Pulmonary artery endothelial cell (primary cell): Measurements from ENCODE around the gene SPINK9. TPM values are rescaled to one million over a fixed set of nuclear protein-coding genes. Genes with fewer than 3 reads are reported as not detected.

Source experiments
- DNase-seq: peaks from one replicate; pipeline ENCODE4 v3.0.0-alpha.2; 2011; ENCODE audit warnings: low read depth, low spot score
- total RNA-seq: library from RNA; depleted of rRNA; stranded (reverse); fragments of >200 nt; gene quantifications from 2 replicates; pipeline ENCODE4 v1.2.3, GENCODE V29; 2014

The SPINK9 gene
- total RNA-seq, 1 donor from 2014 or later: not detected

- DNase-seq: no peak
Observed at GRCh38 chr5:148364343-148364742, 29.0 kb downstream of the SPINK9 start.

GRCh38 chr5:148368299-148368698 is 32.9 kb downstream of the SPINK9 start:
- no peak for DNase-seq

GRCh38 chr5:148372166-148372725 is 36.9 kb downstream of the SPINK9 start:
- no peak for DNase-seq

GRCh38 chr5:148372893-148373292 is 37.5 kb downstream of the SPINK9 start:
- no peak for DNase-seq

- DNase-seq: no peak
Observed at GRCh38 chr5:148374690-148375360, 39.5 kb downstream of the SPINK9 start.

GRCh38 chr5:148376198-148376597 is 40.8 kb downstream of the SPINK9 start:
- DNase-seq: no peak

- DNase-seq: no peak
Observed at GRCh38 chr5:148378670-148379069, 43.3 kb downstream of the SPINK9 start.

- peak; percentile 68 for DNase-seq
Observed at GRCh38 chr5:148379340-148379739, 44.0 kb downstream of the SPINK9 start.

GRCh38 chr5:148381906-148382305 is 46.5 kb downstream of the SPINK9 start:
- DNase-seq: no peak

GRCh38 chr5:148382961-148383360 is 47.6 kb downstream of the SPINK9 start:
- no peak for DNase-seq

- DNase-seq: peak; percentile 92
Observed at GRCh38 chr5:148383564-148384379, 48.4 kb downstream of the SPINK9 start, which contains the start of gene FBXO38. Gene FBXO38 (plus strand): TSS chr5:148383958. CDS start chr5:148394777, 10,819 bp downstream.

GRCh38 chr5:148384380-148384737 is 49.0 kb downstream of the SPINK9 start:
- DNase-seq: no peak

- DNase-seq: no peak
Observed at GRCh38 chr5:148385094-148385493, 49.7 kb downstream of the SPINK9 start.

GRCh38 chr5:148386041-148386440 is 50.7 kb downstream of the SPINK9 start:
- DNase-seq: no peak

GRCh38 chr5:148387325-148387724 is 52.0 kb downstream of the SPINK9 start:
- no peak for DNase-seq

GRCh38 chr5:148388696-148389095 is 53.3 kb downstream of the SPINK9 start:
- no peak for DNase-seq

Other genes starting within 250 kb of the SPINK9 start
- not detected in 2 replicates for gene SPINK14, start 167.0 kb upstream of the SPINK9 start, total RNA-seq
- not detected in 2 replicates for gene SPINK6, start 132.5 kb upstream of the SPINK9 start, total RNA-seq
- not detected in 2 replicates for gene MARCOL, start 97.0 kb upstream of the SPINK9 start, total RNA-seq
- not detected in 2 replicates for gene SPINK13, start 66.8 kb upstream of the SPINK9 start, total RNA-seq
- not detected in 2 replicates for gene SPINK7, start 23.1 kb upstream of the SPINK9 start, total RNA-seq
- gene FBXO38, start 48.4 kb downstream of the SPINK9 start, total RNA-seq: 62.8 and 79.4 TPM in 2 replicates